Endodermal cell (in vitro differentiated cells): ENCODE measurements around the gene SMYD3. TPM values are rescaled to one million over a fixed set of nuclear protein-coding genes. Genes with fewer than 3 reads are reported as not detected.

ENCODE experiments used
- DNase-seq: peaks from one replicate; pipeline ENCODE4 v3.0.0-alpha.2; 2017
- H3K27ac ChIP-seq: 2 replicates; pipeline ENCODE4 v1.5.1; 2013; ENCODE audit warnings: mild to moderate bottlenecking, low read depth, low read length, moderate library complexity
- H3K27me3 ChIP-seq: 2 replicates; pipeline ENCODE4 v1.6.1; 2013; ENCODE audit warnings: mild to moderate bottlenecking, low read length, moderate library complexity; ENCODE audit not compliant: insufficient read depth, control insufficient read depth, poor library complexity, severe bottlenecking
- H3K36me3 ChIP-seq: 2 replicates; pipeline ENCODE4 v1.7.0; 2013; ENCODE audit warnings: mild to moderate bottlenecking, low read length, moderate library complexity; ENCODE audit not compliant: control insufficient read depth, insufficient read depth
- H3K4me1 ChIP-seq: one replicate; pipeline ENCODE4 v1.7.0; 2013; ENCODE audit warnings: low read length; ENCODE audit not compliant: control insufficient read depth, insufficient read depth
- H3K4me3 ChIP-seq: 2 replicates; pipeline ENCODE4 v1.5.1; 2013; ENCODE audit warnings: mild to moderate bottlenecking, low read length, moderate library complexity
- H3K9ac ChIP-seq: 2 replicates; pipeline ENCODE4 v1.6.1; 2013; ENCODE audit warnings: mild to moderate bottlenecking, low read length, moderate library complexity; ENCODE audit not compliant: poor library complexity, severe bottlenecking; ENCODE audit errors: extremely low read depth
- H3K9me3 ChIP-seq: 2 replicates; pipeline ENCODE4 v1.6.1; 2013; ENCODE audit warnings: mild to moderate bottlenecking, low read length, moderate library complexity; ENCODE audit not compliant: control insufficient read depth
- H3K27ac Mint-ChIP-seq: 2 replicates; pipeline ENCODE4 v1.8.0; 2020; ENCODE audit warnings: mixed read lengths
- H3K27me3 Mint-ChIP-seq: 2 replicates; pipeline ENCODE4 v1.8.0; 2021; ENCODE audit warnings: mild to moderate bottlenecking, mixed read lengths; ENCODE audit not compliant: insufficient read depth
- H3K36me3 Mint-ChIP-seq: 2 replicates; pipeline ENCODE4 v1.8.0; 2020; ENCODE audit warnings: low read depth, mixed read lengths
- H3K4me1 Mint-ChIP-seq: 2 replicates; pipeline ENCODE4 v1.8.0; 2020; ENCODE audit warnings: mixed read lengths
- H3K4me3 Mint-ChIP-seq: 2 replicates; pipeline ENCODE4 v1.8.0; 2020; ENCODE audit warnings: mild to moderate bottlenecking, moderate library complexity, mixed read lengths
- H3K9me3 Mint-ChIP-seq: 2 replicates; pipeline ENCODE4 v1.8.0; 2020; ENCODE audit warnings: mild to moderate bottlenecking, mixed read lengths
- CTCF ChIP-seq: fragments of 200-600 bp; sonication (generic); conservative IDR thresholded peaks from 2 replicates; pipeline ENCODE4 v1.5.0; 2021; ENCODE audit warnings: antibody characterized with exemption, mild to moderate bottlenecking
- WGBS, 2 experiments: methylation state at CpG; one replicate each; pipeline versions ENCODE4 v1.1.5 to v1.1.7; 2013; ENCODE audit warnings: missing lambda C conversion rate in 2 of 2, mixed read lengths in 1 of 2; ENCODE audit not compliant: insufficient coverage in 1 of 2, insufficient read length in 1 of 2; 5-methylcytosine and 5-hydroxymethylcytosine counted together
- total RNA-seq, 2 donors: library from RNA; stranded (reverse); fragmentation: NEBNext Ultra II Directional in 1 of 2; extraction: Animal tissue kit (Norgen Biotek cat#: 25700) in 1 of 2; gene quantifications; 2 replicates in 1 of 2; 3 replicates in 1 of 2; pipeline ENCODE4 v1.2.1, GENCODE V29; 2021

The SMYD3 gene
- total RNA-seq, 2 donors from 2014 or later = 32.3 to 45.8 TPM

- no peak overlapping the region for H3K4me3 ChIP-seq
- no peaks in the 10 kb centered on the region for H3K4me1 ChIP-seq
- H3K9me3 ChIP-seq = no peaks in the 10 kb centered on the region
- H3K36me3 ChIP-seq = no peaks in the 10 kb centered on the region
- TF ChIP-seq CTCF = no peak
- no peaks in the 10 kb centered on the region for H3K9me3 Mint-ChIP-seq
- H3K27ac Mint-ChIP-seq = no peak overlapping the region
- no peak for DNase-seq
- no peak overlapping the region for H3K27ac ChIP-seq
- peaks cover 2% of the 10 kb centered on the region for H3K36me3 Mint-ChIP-seq
- no peaks in the 10 kb centered on the region for H3K4me1 Mint-ChIP-seq
- WGBS, 2 experiments = 93 to 96% methylated on average over 4 of the region's 4 CpGs
- no peak overlapping the region for H3K9ac ChIP-seq
- H3K4me3 Mint-ChIP-seq = no peak overlapping the region
- no peaks in the 10 kb centered on the region for H3K27me3 ChIP-seq
- no peaks in the 10 kb centered on the region for H3K27me3 Mint-ChIP-seq
These were observed 169.0 kb downstream of the SMYD3 start for GRCh38 chr1:246338098-246338497.

- no peak overlapping the region for H3K27ac ChIP-seq
- H3K36me3 ChIP-seq = no peaks in the 10 kb centered on the region
- no peak for DNase-seq
- TF ChIP-seq CTCF = no peak
- no peaks in the 10 kb centered on the region for H3K9me3 Mint-ChIP-seq
- no peak overlapping the region for H3K4me3 ChIP-seq
- no peaks in the 10 kb centered on the region for H3K9me3 ChIP-seq
- 93 to 100% methylated on average over 3 to 5 of the region's 5 CpGs for WGBS, 2 experiments
- H3K27ac Mint-ChIP-seq = no peak overlapping the region
- H3K36me3 Mint-ChIP-seq = peaks cover 4% of the 10 kb centered on the region
- no peaks in the 10 kb centered on the region for H3K27me3 Mint-ChIP-seq
- H3K4me1 ChIP-seq = no peaks in the 10 kb centered on the region
- H3K4me3 Mint-ChIP-seq = no peak overlapping the region
- H3K27me3 ChIP-seq = no peaks in the 10 kb centered on the region
- H3K9ac ChIP-seq = no peak overlapping the region
- H3K4me1 Mint-ChIP-seq = no peaks in the 10 kb centered on the region
These were observed 171.9 kb downstream of the SMYD3 start for GRCh38 chr1:246335151-246335550.

GRCh38 chr1:246333855-246334254 is 173.2 kb downstream of the SMYD3 start:
- no peak for TF ChIP-seq CTCF
- 80% methylated on average over 1 of the region's 1 CpG; no CpG with 5 or more reads in 1 of the 2 experiments for WGBS, 2 experiments
- Histone ChIP-seq H3K27ac (no peak overlapping the region), H3K4me3 (no peak overlapping the region), H3K27me3 (no peaks in the 10 kb centered on the region), H3K9me3 (no peaks in the 10 kb centered on the region), H3K9ac (no peak overlapping the region), H3K4me1 (no peaks in the 10 kb centered on the region), H3K36me3 (peaks cover 3% of the 10 kb centered on the region)
- Mint-ChIP-seq H3K4me1 (no peaks in the 10 kb centered on the region), H3K27ac (no peak overlapping the region), H3K36me3 (peaks cover 9% of the 10 kb centered on the region), H3K27me3 (no peaks in the 10 kb centered on the region), H3K9me3 (no peaks in the 10 kb centered on the region), H3K4me3 (no peak overlapping the region)
- DNase-seq = no peak
